ENCODE data around the gene PFKFB3.

Gene PFKFB3

DNA sequence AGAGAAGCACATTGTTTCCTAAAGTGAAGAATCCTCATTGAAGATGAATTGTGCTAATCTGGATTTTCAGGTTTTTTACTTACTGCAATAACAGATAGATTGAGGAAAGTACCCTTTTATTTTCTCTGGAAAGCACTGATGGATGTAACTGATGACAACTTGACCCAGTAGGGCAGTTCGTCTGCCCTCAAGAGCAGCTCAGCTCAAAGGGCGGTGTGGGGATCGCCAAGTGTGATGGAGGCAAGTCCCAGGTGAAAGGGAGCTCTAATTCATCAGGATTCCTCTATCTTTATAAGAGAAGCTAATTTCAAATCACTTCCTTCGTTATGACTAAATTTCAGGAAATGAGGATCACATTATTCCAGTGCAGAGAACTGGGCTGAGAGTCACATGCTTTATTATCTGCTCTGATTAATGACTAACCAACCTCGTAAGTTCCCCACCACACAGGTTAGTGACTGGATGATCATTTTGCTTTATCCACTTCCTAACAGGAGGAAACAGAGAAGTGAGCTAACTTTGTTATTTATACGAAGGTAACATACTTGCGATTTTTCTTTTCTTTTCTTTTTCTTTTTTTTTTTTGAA is 98.8 kb downstream of the PFKFB3 start:
- DNase-seq (ENCODE audit: low spot score), result no peak
